GM12801 (cell line): Measurements from ENCODE around the gene PLCL1.

Experiments used
- TF ChIP-seq, protein P1 (sequence below): IDR thresholded peaks from one replicate; pipeline ENCODE4 v1.5.1; 2011; ENCODE audit warnings: control low read depth; ENCODE audit not compliant: insufficient read length; ENCODE audit errors: extremely low read depth

PLCL1 gene

DNA sequence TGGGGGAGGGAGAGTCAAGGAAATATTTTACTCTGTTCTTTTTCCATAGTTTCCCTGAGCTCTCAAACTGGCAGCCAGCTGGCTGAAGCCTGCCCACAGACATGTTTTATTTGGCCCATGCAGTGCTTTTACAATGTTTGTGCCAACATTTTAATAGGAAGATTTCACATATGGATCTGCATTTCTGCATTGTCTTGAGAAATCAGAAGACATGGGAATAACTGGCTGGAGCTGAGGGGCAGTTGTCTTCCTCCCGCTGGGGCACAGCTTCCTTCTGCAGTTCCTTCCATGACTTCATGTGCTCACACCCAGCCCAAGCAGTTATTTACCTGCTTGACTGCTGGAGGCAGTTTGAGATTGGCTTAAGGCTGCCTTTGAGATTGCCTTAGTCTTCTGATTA is 74.4 kb downstream of the PLCL1 start:
- TF ChIP-seq, protein P1, sequence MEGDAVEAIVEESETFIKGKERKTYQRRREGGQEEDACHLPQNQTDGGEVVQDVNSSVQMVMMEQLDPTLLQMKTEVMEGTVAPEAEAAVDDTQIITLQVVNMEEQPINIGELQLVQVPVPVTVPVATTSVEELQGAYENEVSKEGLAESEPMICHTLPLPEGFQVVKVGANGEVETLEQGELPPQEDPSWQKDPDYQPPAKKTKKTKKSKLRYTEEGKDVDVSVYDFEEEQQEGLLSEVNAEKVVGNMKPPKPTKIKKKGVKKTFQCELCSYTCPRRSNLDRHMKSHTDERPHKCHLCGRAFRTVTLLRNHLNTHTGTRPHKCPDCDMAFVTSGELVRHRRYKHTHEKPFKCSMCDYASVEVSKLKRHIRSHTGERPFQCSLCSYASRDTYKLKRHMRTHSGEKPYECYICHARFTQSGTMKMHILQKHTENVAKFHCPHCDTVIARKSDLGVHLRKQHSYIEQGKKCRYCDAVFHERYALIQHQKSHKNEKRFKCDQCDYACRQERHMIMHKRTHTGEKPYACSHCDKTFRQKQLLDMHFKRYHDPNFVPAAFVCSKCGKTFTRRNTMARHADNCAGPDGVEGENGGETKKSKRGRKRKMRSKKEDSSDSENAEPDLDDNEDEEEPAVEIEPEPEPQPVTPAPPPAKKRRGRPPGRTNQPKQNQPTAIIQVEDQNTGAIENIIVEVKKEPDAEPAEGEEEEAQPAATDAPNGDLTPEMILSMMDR: no peak

DNA sequence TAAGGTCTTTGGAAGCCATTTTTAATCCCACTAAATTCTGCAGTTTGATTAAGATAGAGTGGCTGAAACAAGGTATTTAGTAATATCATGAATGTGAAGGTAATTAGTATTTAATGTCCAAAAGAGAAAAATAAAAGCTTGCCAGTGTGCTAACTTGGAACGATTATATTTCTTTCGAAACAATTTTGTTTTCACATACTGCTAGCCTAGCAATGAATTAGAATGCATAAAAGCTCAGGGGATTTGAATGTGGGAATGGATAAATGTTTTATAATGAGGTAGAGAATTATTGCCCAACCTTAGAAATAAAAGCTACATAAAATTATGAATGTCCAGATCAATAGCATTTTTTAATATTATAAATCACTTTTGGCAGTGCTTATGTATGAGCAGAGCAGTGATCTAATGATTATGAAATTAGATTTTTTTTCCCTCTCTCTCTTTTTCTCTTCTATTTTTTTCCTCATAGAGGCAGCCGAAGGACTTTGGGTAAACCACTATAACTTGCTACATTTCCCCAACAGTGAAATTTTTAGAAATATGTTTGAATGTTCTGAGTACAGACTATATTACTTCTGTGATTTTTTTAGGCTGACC is 75.5 kb downstream of the PLCL1 start:
- TF ChIP-seq, protein P1: no peak

DNA sequence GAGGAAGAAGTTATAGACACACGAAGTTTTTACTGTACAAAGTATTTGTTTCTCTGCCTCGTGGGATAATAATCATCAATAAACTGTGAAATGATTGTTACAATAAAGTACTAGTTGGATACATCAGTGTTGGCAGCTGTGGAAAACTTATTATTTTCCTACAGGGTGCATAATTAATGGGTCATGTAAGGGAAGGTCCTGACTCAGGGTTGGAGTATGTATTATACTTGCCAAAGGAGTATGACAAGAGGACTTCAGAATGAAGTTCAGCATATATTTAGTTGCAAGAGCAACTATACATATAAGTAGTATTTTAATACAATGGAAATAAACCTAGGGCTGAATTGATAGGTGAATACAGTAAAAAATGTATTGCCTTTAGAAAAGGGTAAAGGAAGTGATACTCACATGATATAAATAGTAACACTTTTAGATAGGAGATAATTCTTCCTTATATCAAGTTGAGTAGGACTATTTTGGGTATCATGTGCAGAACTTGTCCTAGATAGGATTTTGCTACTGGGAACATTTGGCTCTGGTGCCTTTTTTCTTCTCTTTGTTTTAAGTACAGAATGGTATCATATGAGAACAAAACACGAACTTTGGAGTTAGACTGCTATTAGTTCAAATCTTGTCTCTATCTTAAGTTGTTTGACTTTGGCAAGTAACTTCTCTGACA is 79.1 kb downstream of the PLCL1 start:
- TF ChIP-seq, protein P1: no peak

DNA sequence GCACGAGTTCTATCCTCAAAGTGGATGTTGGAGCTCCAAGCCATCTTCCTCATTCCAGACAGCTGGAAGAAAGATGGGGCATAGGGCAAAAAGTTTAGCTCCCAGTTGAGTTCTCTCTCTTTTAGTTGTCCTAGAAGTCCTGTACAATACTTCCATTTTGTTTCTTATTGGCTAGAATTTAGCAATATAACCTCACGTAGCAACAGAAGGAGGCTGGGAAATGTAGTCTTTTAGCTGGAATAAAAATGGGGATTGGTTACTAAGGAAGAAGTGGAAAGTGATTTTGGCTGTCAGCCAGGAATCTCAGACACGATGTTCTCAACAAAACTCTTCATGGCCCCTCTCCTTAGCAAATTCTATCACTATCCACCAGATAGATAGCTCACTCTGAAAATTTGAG is 79.9 kb downstream of the PLCL1 start:
- TF ChIP-seq, protein P1: no peak

DNA sequence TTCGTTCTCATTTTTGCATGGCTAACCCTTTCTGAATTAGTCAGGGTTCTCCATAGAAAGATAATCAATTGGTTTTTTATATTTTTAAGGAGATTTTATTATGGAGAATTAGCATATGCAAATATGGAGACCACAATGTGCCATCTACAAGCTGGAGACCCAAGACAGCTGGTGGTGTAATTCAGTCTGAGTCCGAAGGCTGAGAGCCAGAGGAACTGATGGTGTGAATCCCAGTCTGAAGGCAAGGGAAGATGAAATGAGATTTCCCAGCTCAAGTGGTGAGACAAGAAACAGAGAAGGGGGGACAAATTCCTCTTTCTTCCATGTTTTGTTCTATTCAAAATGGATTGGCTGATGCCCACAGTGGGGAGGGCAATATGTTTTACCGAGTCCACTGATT is 80.7 kb downstream of the PLCL1 start:
- TF ChIP-seq, protein P1: no peak

DNA sequence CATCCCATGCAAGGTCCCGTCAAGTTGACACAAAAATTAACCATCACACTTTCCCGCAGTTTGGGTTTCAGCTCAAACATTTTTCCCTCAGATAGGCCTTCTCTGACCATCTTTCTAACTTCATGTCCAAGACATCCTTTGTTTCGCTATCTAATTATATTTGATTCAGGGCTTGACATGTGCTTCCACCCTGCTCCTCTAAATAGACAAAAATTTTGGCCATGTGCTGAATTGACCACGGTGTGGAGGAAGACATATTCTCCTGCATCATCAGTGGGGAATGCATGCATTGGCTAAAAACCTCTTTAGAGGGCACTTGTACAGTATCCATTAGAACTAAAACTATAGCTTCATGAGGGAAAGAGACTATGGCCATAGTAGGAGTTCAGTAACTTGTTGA is 81.2 kb downstream of the PLCL1 start:
- TF ChIP-seq, protein P1: no peak

DNA sequence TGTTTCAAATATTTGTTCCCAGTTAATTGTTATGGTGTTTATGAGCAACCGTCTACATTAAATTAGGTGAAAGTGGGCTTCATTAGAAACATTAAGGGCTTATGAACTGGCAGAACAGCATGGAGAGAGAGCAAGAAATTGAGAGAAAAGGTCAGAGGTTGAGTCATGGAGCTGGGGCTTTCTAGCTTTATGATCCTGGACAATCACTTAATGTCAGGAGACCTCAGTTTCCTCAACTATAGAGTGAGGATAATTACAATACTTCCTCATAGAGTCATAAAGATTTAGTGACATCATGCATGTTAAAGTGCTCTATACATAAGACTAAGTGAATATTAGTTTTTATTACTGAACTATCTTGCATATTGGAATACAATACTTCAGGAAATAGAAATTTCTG is 83.9 kb downstream of the PLCL1 start:
- TF ChIP-seq, protein P1: no peak
